Fibroblast of villous mesenchyme (primary cell): ENCODE data around the gene SCGB1D4. TPM values are rescaled to one million over a fixed set of nuclear protein-coding genes. Genes with fewer than 3 reads are reported as not detected.

Experiments
- DNase-seq: peaks from one replicate; pipeline ENCODE4 v3.0.0-alpha.2; 2010; ENCODE audit warnings: low read depth
- H3K4me3 ChIP-seq: 2 replicates; pipeline ENCODE4 v1.5.1; 2011; ENCODE audit warnings: low read depth, mild to moderate bottlenecking, low read length
- CTCF ChIP-seq: IDR thresholded peaks from 2 replicates; pipeline ENCODE4 v1.5.1; 2012; ENCODE audit warnings: low read depth, mild to moderate bottlenecking, low read length; ENCODE audit not compliant: insufficient read depth
- total RNA-seq: library from RNA; depleted of rRNA; stranded (reverse); fragments of >200 nt; gene quantifications from 2 replicates; pipeline ENCODE4 v1.2.3, GENCODE V29; 2012

SCGB1D4 gene
- total RNA-seq, 1 donor: not detected

- no peak overlapping the region for H3K4me3 ChIP-seq
- no peak for DNase-seq
- no peak for TF ChIP-seq CTCF
These were observed 25.6 kb downstream of the SCGB1D4 start for GRCh38 chr11:62273284-62273683.

- DNase-seq: no peak
- no peak within 1 kb of the TSS for H3K4me3 ChIP-seq
- peak; percentile 12 for TF ChIP-seq CTCF
These were observed 29.1 kb downstream of the SCGB1D4 start, which contains the start of gene SCGB2A2 for GRCh38 chr11:62269654-62270278. Gene SCGB2A2 (plus strand): TSS chr11:62270158. CDS start chr11:62270217, 59 bp downstream.

GRCh38 chr11:62267576-62267975 is 31.3 kb downstream of the SCGB1D4 start:
- no peak for DNase-seq
- no peak for TF ChIP-seq CTCF
- H3K4me3 ChIP-seq: no peak overlapping the region

GRCh38 chr11:62267050-62267449 is 31.8 kb downstream of the SCGB1D4 start:
- DNase-seq: no peak
- no peak for TF ChIP-seq CTCF
- H3K4me3 ChIP-seq: no peak overlapping the region

- no peak for DNase-seq
- H3K4me3 ChIP-seq: no peak overlapping the region
- TF ChIP-seq CTCF: no peak
These were observed 32.3 kb downstream of the SCGB1D4 start for GRCh38 chr11:62266558-62266957.

GRCh38 chr11:62264004-62264403 is 34.9 kb downstream of the SCGB1D4 start:
- no peak for TF ChIP-seq CTCF
- no peak overlapping the region for H3K4me3 ChIP-seq
- no peak for DNase-seq
